ENCODE data around the gene SORBS2. TPM values are rescaled to one million over a fixed set of nuclear protein-coding genes. Genes with fewer than 3 reads are reported as not detected.
"Not testable (repeated sequence)": the region's sequence is repeated elsewhere in the genome, so short reads cannot be mapped to it uniquely, and the experiment has no call there.

The SORBS2 gene, protein sequence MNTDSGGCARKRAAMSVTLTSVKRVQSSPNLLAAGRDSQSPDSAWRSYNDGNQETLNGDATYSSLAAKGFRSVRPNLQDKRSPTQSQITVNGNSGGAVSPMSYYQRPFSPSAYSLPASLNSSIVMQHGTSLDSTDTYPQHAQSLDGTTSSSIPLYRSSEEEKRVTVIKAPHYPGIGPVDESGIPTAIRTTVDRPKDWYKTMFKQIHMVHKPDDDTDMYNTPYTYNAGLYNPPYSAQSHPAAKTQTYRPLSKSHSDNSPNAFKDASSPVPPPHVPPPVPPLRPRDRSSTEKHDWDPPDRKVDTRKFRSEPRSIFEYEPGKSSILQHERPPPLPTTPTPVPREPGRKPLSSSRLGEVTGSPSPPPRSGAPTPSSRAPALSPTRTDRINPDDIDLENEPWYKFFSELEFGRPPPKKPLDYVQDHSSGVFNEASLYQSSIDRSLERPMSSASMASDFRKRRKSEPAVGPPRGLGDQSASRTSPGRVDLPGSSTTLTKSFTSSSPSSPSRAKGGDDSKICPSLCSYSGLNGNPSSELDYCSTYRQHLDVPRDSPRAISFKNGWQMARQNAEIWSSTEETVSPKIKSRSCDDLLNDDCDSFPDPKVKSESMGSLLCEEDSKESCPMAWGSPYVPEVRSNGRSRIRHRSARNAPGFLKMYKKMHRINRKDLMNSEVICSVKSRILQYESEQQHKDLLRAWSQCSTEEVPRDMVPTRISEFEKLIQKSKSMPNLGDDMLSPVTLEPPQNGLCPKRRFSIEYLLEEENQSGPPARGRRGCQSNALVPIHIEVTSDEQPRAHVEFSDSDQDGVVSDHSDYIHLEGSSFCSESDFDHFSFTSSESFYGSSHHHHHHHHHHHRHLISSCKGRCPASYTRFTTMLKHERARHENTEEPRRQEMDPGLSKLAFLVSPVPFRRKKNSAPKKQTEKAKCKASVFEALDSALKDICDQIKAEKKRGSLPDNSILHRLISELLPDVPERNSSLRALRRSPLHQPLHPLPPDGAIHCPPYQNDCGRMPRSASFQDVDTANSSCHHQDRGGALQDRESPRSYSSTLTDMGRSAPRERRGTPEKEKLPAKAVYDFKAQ (N-terminal part only)
- 10 to 100 TPM in 1 of 2 donors, 1 to 10 TPM in 1; 7.0 to 13.8 TPM for total RNA-seq
- polyA plus RNA-seq (2013, experiment 1 of 2): 57.3 TPM
- polyA plus RNA-seq (2013, experiment 2 of 2): 60.3 TPM
- long read RNA-seq, experiment 1, partial matches to known transcripts: 0 of 2 reads
- long read RNA-seq, experiment 1, other reads (novel, unspliced or antisense): 2 of 2 reads
- long read RNA-seq, experiment 2, full-length matches to known transcripts: 3 of 13 reads
- long read RNA-seq, experiment 2, partial matches to known transcripts: 1 of 13 reads
- long read RNA-seq, experiment 2, other reads (novel, unspliced or antisense): 9 of 13 reads
- long read RNA-seq, experiment 3, partial matches to known transcripts: 1 of 9 reads
- long read RNA-seq, experiment 3, other reads (novel, unspliced or antisense): 8 of 9 reads
- long read RNA-seq, experiment 4, partial matches to known transcripts: 1 of 2 reads
- long read RNA-seq, experiment 4, other reads (novel, unspliced or antisense): 1 of 2 reads

DNA sequence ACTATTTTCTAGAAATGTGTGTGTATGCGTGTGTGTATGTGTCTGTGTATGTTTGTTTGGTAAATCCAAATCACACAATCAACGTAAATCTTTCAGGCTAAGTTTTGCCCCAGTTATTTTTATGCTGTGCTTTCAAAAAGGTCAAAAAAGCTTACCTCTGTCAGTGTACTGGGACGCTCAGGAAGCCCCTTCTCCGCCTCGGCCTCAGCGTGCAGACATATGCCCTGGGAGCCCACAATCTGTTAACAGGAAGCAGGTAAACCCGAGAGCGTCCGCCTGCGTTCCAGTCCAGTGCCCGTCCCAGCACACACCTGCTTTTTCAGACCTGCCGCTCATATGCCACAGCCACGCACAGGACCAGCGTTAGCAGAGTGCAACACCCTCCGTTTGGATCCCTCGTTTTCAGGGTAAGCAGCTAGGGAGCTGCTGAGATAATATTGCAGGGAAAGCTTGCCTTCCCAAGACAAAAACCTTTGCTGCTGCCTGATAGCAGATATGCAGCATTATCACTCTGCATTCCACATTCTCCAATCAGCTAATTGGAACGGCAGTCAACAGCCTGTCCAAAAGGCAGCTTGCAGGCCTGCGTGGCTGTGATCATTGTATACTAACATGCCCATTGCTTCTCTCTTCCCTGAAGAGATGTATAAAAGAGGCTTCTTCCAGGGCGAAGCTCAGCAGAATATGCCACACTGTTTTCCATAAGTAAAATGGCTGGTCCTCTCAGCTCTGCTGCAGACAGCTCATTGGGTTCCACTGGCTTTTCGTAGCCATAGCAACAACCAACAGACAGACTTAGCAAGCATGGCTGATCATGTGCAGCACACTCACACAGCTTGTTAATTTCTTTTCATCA is at the start of gene SORBS2:
SORBS2 (minus strand) TSS at position 686 of the 856 bp plus-strand sequence. CDS start 121,623 bp downstream, outside the sequence.
- Histone ChIP-seq H3K27me3 (ENCODE audit: control insufficient read depth, insufficient read depth, low read length, poor library complexity, severe bottlenecking) (no peaks in the 10 kb centered on the region), H3K9me3 (ENCODE audit: control insufficient read depth, low read length) (no peaks in the 10 kb centered on the region), H3K4me3 (ENCODE audit: low read length) (peak within 1 kb of the TSS; percentile 56), H3K36me3 (ENCODE audit: control insufficient read depth, insufficient read depth, low read length) (no peaks in the 10 kb centered on the region), H3K9ac (ENCODE audit: extremely low read depth, low read length, poor library complexity, severe bottlenecking) (peak within 1 kb of the TSS; percentile 27), H3K27ac (ENCODE audit: low read depth, low read length) (peak within 1 kb of the TSS; percentile 78), H3K4me1 (ENCODE audit: control insufficient read depth, insufficient read depth, low read length) (peaks cover 14% of the 10 kb centered on the region)
- H3K4me3 Mint-ChIP-seq: peak within 1 kb of the TSS; percentile 37
- peaks cover 39% of the 10 kb centered on the region for H3K4me1 Mint-ChIP-seq
- TF ChIP-seq CTCF (conservative IDR thresholded peaks at IDR 0.05): no peak
- WGBS, 2 experiments (ENCODE audit: insufficient coverage in 1 of 2, insufficient read length in 1 of 2): 72 to 79% methylated on average over 18 to 20 of the region's 20 CpGs
- DNase-seq: no peak
- no peaks in the 10 kb centered on the region for H3K36me3 Mint-ChIP-seq (ENCODE audit: low read depth)
- H3K27ac Mint-ChIP-seq: peak within 1 kb of the TSS; percentile 77
- H3K9me3 Mint-ChIP-seq: no peaks in the 10 kb centered on the region
- no peaks in the 10 kb centered on the region for H3K27me3 Mint-ChIP-seq (ENCODE audit: insufficient read depth)

DNA sequence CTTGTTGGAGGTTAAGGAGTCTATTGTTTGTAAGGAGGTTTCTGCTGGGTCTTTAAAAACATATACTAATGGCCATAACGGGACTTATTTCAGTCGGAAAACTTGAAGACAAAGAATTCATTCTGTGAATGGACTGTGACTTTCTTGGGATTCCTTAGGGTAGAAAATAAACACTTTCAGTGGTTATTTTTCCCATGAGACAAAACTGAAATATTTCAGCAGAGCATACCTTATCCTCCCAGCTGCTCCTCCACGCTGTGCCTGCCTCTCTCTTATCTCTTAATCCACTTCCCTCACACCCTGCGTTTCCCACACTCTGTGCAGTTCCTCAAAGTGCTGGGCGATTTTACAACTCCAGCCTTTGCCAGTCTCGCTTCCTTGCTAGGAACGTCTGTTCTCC is 47.1 kb upstream of the SORBS2 start:
- no peak overlapping the region for H3K4me3 Mint-ChIP-seq
- 75 to 76% methylated on average over 7 of the region's 7 CpGs for WGBS, 2 experiments (ENCODE audit: insufficient coverage in 1 of 2, insufficient read length in 1 of 2)

DNA sequence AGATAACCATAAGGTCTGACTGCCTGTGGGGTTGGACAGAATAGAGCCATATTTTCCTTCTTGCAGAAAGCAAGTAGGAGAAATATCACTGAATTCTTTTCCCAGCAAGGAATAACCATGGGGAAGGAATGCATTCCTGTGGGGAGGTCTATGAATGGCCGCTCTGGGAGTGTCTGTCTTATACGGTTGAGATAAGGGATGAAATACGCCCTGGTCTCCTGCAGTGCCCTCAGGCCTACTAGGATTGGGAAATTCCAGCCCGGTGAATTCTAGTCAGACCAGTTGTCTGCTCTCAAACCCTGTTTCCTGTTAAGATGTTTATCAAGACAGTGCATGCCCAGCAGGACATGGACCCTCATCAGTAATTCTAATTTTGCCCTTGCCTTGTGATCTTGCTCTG is 45.6 kb upstream of the SORBS2 start:
- not testable (repeated sequence) for H3K36me3 ChIP-seq (ENCODE audit: control insufficient read depth, insufficient read depth, low read length); H3K27ac ChIP-seq (ENCODE audit: low read depth, low read length); H3K27ac Mint-ChIP-seq; H3K9ac ChIP-seq (ENCODE audit: extremely low read depth, low read length, poor library complexity, severe bottlenecking); H3K4me1 ChIP-seq (ENCODE audit: control insufficient read depth, insufficient read depth, low read length); H3K27me3 ChIP-seq (ENCODE audit: control insufficient read depth, insufficient read depth, low read length, poor library complexity, severe bottlenecking); H3K36me3 Mint-ChIP-seq (ENCODE audit: low read depth); H3K4me3 Mint-ChIP-seq; DNase-seq; H3K27me3 Mint-ChIP-seq (ENCODE audit: insufficient read depth)
- Mint-ChIP-seq H3K9me3 (peaks cover 47% of the 10 kb centered on the region), H3K4me1 (peaks cover 12% of the 10 kb centered on the region)
- Histone ChIP-seq H3K9me3 (ENCODE audit: control insufficient read depth, low read length) (peaks cover 46% of the 10 kb centered on the region), H3K4me3 (ENCODE audit: low read length) (peak overlapping the region; percentile 61)
- 72 to 80% methylated on average over 2 to 4 of the region's 4 CpGs for WGBS, 2 experiments (ENCODE audit: insufficient coverage in 1 of 2, insufficient read length in 1 of 2)

More for the DNA sequence above, 47.1 kb upstream of the SORBS2 start:
- Histone ChIP-seq H3K9me3 (ENCODE audit: control insufficient read depth, low read length) (peaks cover 46% of the 10 kb centered on the region), H3K27me3 (ENCODE audit: control insufficient read depth, insufficient read depth, low read length, poor library complexity, severe bottlenecking) (no peaks in the 10 kb centered on the region), H3K4me3 (ENCODE audit: low read length) (peak overlapping the region; percentile 61), H3K27ac (ENCODE audit: low read depth, low read length) (no peak overlapping the region), H3K9ac (ENCODE audit: extremely low read depth, low read length, poor library complexity, severe bottlenecking) (no peak overlapping the region), H3K4me1 (ENCODE audit: control insufficient read depth, insufficient read depth, low read length) (peaks cover 3% of the 10 kb centered on the region), H3K36me3 (ENCODE audit: control insufficient read depth, insufficient read depth, low read length) (no peaks in the 10 kb centered on the region)
- TF ChIP-seq CTCF (conservative IDR thresholded peaks at IDR 0.05): no peak
- Mint-ChIP-seq H3K4me1 (peaks cover 12% of the 10 kb centered on the region), H3K27ac (no peak overlapping the region), H3K9me3 (peaks cover 47% of the 10 kb centered on the region), H3K27me3 (ENCODE audit: insufficient read depth) (no peaks in the 10 kb centered on the region), H3K36me3 (ENCODE audit: low read depth) (peaks cover 6% of the 10 kb centered on the region)
- no peak for DNase-seq

All from endodermal cell (in vitro differentiated cells).